ENCODE measurements around the gene MLC1.

The MLC1 gene

GRCh38 chr22:50056214-50056972 lies 28.8 kb downstream of the MLC1 start:
- no peak for TF ChIP-seq CTCF (IDR thresholded peaks at IDR 0.05; ENCODE audit: low read depth, low read length)
- no peak for DNase-seq (ENCODE audit: low read depth, low spot score)
- in situ Hi-C loops (cut with HindIII; ENCODE audit: low sequenced_read_pairs) = no loop called here

GRCh38 chr22:50053861-50054260 lies 31.4 kb downstream of the MLC1 start:
- no peak overlapping the region for H3K4me3 ChIP-seq (ENCODE audit: low read depth, low read length)
- TF ChIP-seq CTCF (IDR thresholded peaks at IDR 0.05; ENCODE audit: low read depth, low read length) = no peak
- DNase-seq (ENCODE audit: low read depth, low spot score) = no peak
- in situ Hi-C loops (cut with HindIII; ENCODE audit: low sequenced_read_pairs) = no loop called here

More at GRCh38 chr22:50056214-50056972, 28.8 kb downstream of the MLC1 start:
- no peak overlapping the region for H3K4me3 ChIP-seq (ENCODE audit: low read depth, low read length)

GRCh38 chr22:50051930-50052329 lies 33.3 kb downstream of the MLC1 start:
- H3K4me3 ChIP-seq (ENCODE audit: low read depth, low read length) = no peak overlapping the region
- no peak for DNase-seq (ENCODE audit: low read depth, low spot score)
- no peak for TF ChIP-seq CTCF (IDR thresholded peaks at IDR 0.05; ENCODE audit: low read depth, low read length)
- in situ Hi-C loops (cut with HindIII; ENCODE audit: low sequenced_read_pairs) = no loop called here

DNA sequence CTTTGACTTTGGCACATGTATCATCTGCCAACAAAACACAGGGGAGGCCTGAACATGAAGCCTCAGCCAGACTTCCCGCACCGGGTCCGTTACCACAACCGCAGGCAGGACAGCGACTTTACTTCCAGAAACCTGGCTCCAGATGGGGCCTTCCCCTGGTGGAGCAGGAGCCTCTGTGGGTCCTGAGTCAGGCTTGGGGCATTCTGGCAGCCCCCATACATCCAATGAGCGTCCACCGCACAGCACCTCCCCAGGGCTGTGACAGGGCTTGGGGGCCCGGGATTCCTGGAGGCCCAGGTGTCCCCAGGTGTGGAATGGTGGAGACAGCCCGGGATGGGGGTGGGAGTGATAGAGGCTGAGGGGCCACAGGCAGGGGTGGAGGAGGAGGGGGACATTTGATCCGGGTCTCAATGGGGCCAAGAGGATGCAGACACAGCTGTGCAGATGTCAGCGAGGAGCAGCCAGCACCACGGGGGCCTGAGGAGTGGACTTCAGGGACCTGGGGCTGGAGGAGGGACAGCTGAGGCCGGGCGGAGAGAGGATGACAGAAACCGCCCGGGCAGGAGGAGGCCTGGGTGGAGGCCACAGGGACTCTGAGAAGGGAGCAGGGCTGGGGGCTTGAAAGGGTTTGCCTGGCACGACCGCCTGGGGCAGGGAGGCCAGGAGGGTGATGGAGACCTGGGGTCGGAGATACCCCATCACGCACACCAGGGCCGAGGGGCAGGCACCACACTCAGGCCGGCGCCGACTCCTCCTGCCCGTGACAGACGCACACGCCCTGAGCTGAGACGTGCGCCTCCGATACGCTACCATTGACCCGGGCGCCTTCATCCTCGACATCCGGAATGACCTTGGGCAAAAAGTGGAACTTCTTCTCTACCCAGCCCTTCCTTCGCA lies 35.7 kb downstream of the MLC1 start:
- TF ChIP-seq CTCF (IDR thresholded peaks at IDR 0.05; ENCODE audit: low read depth, low read length) = no peak
- H3K4me3 ChIP-seq (ENCODE audit: low read depth, low read length) = no peak overlapping the region
- in situ Hi-C loops (cut with HindIII; ENCODE audit: low sequenced_read_pairs) = no loop called here
- DNase-seq (ENCODE audit: low read depth, low spot score) = no peak

GRCh38 chr22:50048836-50049235 lies 36.4 kb downstream of the MLC1 start:
- H3K4me3 ChIP-seq (ENCODE audit: low read depth, low read length) = no peak overlapping the region
- no peak for TF ChIP-seq CTCF (IDR thresholded peaks at IDR 0.05; ENCODE audit: low read depth, low read length)
- in situ Hi-C loops (cut with HindIII; ENCODE audit: low sequenced_read_pairs) = no loop called here
- no peak for DNase-seq (ENCODE audit: low read depth, low spot score)

- no peak overlapping the region for H3K4me3 ChIP-seq (ENCODE audit: low read depth, low read length)
- in situ Hi-C loops (cut with HindIII; ENCODE audit: low sequenced_read_pairs) = no loop called here
- TF ChIP-seq CTCF (IDR thresholded peaks at IDR 0.05; ENCODE audit: low read depth, low read length) = no peak
- no peak for DNase-seq (ENCODE audit: low read depth, low spot score)
These were observed 37.0 kb downstream of the MLC1 start for GRCh38 chr22:50048061-50048765.
